ENCODE data around the gene XPC. TPM values are rescaled to one million over a fixed set of nuclear protein-coding genes. Genes with fewer than 3 reads are reported as not detected.

The XPC gene
- total and polyA plus RNA-seq, 2 donors (not counting 3 experiments of a cell fraction or from before 2014, with no cell fraction given), result 11.9 to 36.8 TPM

DNA sequence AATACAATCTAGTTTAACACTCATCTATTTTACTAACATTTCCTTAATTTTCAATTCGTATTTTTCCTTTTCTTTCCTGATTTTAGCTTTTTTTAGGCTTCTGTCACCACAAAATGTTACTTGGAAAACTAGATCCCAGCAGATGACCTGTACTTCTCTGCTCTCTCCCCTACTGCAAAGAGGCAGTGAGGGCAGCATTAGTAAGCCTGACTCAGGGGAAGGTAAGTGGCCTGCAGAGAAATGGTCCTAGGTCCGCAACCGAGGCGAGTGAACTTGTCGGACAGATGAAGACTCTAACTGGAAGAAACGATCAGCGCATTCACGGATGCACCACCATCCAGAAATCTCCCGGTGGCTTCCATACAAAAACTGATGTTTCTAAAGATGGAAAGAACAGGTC, 33.2 kb downstream of the XPC start:
- intact Hi-C loops (cut with micrococcal nuclease), result loop anchor here (10.0 kb wide), 2 partner anchors 260 to 800 kb away; partner anchors contain the start of genes NR2C2 and SLC6A6
- BruUV-seq (replicated peaks), result no TSS peak
- Histone ChIP-seq H3K4me3 (replicated peaks in 1 of 3; ENCODE audit: insufficient read depth in 1 of 3, low read depth in 1 of 3, low read length in 3 of 3) (peak overlapping the region in 1 of 3 experiments; percentile 20), H3K4me1 (ENCODE audit: control insufficient read depth, extremely low read depth, insufficient read depth, low read length) (peaks cover 41% of the 10 kb centered on the region), H2AFZ (ENCODE audit: low read depth, low read length) (no peak overlapping the region), H3K27me3 (ENCODE audit: control insufficient read depth in 2 of 2, insufficient read depth in 2 of 2, low read length in 2 of 2) (no peaks in the 10 kb centered on the region), H3K4me2 (ENCODE audit: insufficient read depth, low read length) (peak overlapping the region; percentile 88), H3K9me1 (replicated peaks; ENCODE audit: control insufficient read depth, extremely low read depth, insufficient read depth, low read length) (no peaks in the 10 kb centered on the region), H4K20me1 (replicated peaks; ENCODE audit: control insufficient read depth, extremely low read depth, insufficient read depth, low read length) (no peaks in the 10 kb centered on the region), H3K9ac (replicated peaks; ENCODE audit: extremely low read depth, insufficient read depth, low read length) (peak overlapping the region; percentile 93), H3K79me2 (ENCODE audit: control insufficient read depth, insufficient read depth, low read length) (no peaks in the 10 kb centered on the region), H3K36me3 (ENCODE audit: control insufficient read depth in 2 of 2, extremely low read depth in 1 of 2, insufficient read depth in 2 of 2, low read length in 2 of 2) (peaks cover 0 to 11% of the 10 kb centered on the region in 2 experiments), H3K27ac (ENCODE audit: insufficient read depth, low read depth, low read length) (peak overlapping the region; percentile 100), H3K9me3 (replicated peaks; ENCODE audit: control insufficient read depth, insufficient read depth, low read length) (no peaks in the 10 kb centered on the region)
- POLR2A ChIA-PET, result interaction anchor here (0.5 to 2.6 kb wide), 5 partner anchors 20 to 803 kb away, joined by 3 to 30 read pairs (median 5); partner anchors contain the start of genes CHCHD4, LSM3, TMEM43 and XPC
- peak; percentile 85 for FAIRE-seq
- peak; percentile 57 for DNase-seq (ENCODE audit: low read depth, low spot score)
- dilution Hi-C loops (cut with MboI; ENCODE audit: extremely low pct_ligation_motif_present, low sequenced_read_pairs), result no loop called here
- TF ChIP-seq POLR2A (IDR thresholded peaks at IDR 0.05; ENCODE audit: low read depth, low read length), result no peak
- peak; percentile 9 for TF ChIP-seq FOS (IDR thresholded peaks at IDR 0.05; ENCODE audit: borderline replicate concordance, insufficient read depth, low read length)
- TF ChIP-seq, protein P1, sequence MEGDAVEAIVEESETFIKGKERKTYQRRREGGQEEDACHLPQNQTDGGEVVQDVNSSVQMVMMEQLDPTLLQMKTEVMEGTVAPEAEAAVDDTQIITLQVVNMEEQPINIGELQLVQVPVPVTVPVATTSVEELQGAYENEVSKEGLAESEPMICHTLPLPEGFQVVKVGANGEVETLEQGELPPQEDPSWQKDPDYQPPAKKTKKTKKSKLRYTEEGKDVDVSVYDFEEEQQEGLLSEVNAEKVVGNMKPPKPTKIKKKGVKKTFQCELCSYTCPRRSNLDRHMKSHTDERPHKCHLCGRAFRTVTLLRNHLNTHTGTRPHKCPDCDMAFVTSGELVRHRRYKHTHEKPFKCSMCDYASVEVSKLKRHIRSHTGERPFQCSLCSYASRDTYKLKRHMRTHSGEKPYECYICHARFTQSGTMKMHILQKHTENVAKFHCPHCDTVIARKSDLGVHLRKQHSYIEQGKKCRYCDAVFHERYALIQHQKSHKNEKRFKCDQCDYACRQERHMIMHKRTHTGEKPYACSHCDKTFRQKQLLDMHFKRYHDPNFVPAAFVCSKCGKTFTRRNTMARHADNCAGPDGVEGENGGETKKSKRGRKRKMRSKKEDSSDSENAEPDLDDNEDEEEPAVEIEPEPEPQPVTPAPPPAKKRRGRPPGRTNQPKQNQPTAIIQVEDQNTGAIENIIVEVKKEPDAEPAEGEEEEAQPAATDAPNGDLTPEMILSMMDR (IDR thresholded peaks at IDR 0.05; ENCODE audit: extremely low read depth in 1 of 2, insufficient read depth in 1 of 2, low read depth in 1 of 2, low read length in 2 of 2), result no peak
- TF ChIP-seq POLR2AphosphoS5 (IDR thresholded peaks at IDR 0.05; ENCODE audit: insufficient read depth, low read depth, low read length), result no peak
- CTCF ChIA-PET, result interaction anchor here (1.0 to 4.9 kb wide), 6 partner anchors 8 to 403 kb away, joined by 3 to 30 read pairs (median 6); partner anchors contain the start of genes CHCHD4, LSM3, TMEM43 and XPC

Measured in endothelial cell of umbilical vein (primary cell).